Measurements from ENCODE around the gene RSRC1. TPM values are rescaled to one million over a fixed set of nuclear protein-coding genes. Genes with fewer than 3 reads are reported as not detected.

Gene RSRC1
- polyA plus RNA-seq, 1 donor (not counting 4 experiments of a cell fraction or from before 2014, with no cell fraction given): 11.1 TPM

GRCh38 chr3:158205324-158205723 lies 95.4 kb downstream of the RSRC1 start:
- H3K4me1 ChIP-seq (ENCODE audit: control insufficient read depth, extremely low read depth, insufficient read depth, low read length): no peaks in the 10 kb centered on the region
- no peak overlapping the region for H3K4me3 ChIP-seq (ENCODE audit: control insufficient read depth in 2 of 3, extremely low read depth in 1 of 3, insufficient read depth in 2 of 3, low read depth in 1 of 3, low read length in 3 of 3)
- H3K9ac ChIP-seq (ENCODE audit: control insufficient read depth, extremely low read depth, insufficient read depth, low read length): no peak overlapping the region
- no peaks in the 10 kb centered on the region for H3K9me1 ChIP-seq (ENCODE audit: control insufficient read depth, extremely low read depth, insufficient read depth, low read length)
- no peaks in the 10 kb centered on the region for H3K36me3 ChIP-seq (ENCODE audit: control insufficient read depth in 2 of 2, extremely low read depth in 1 of 2, insufficient read depth in 2 of 2, low read length in 2 of 2)
- TF ChIP-seq, protein P1, sequence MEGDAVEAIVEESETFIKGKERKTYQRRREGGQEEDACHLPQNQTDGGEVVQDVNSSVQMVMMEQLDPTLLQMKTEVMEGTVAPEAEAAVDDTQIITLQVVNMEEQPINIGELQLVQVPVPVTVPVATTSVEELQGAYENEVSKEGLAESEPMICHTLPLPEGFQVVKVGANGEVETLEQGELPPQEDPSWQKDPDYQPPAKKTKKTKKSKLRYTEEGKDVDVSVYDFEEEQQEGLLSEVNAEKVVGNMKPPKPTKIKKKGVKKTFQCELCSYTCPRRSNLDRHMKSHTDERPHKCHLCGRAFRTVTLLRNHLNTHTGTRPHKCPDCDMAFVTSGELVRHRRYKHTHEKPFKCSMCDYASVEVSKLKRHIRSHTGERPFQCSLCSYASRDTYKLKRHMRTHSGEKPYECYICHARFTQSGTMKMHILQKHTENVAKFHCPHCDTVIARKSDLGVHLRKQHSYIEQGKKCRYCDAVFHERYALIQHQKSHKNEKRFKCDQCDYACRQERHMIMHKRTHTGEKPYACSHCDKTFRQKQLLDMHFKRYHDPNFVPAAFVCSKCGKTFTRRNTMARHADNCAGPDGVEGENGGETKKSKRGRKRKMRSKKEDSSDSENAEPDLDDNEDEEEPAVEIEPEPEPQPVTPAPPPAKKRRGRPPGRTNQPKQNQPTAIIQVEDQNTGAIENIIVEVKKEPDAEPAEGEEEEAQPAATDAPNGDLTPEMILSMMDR (optimal IDR thresholded peaks at IDR 0.05 in 1 of 3, IDR thresholded peaks at IDR 0.05 in 1 of 3, conservative IDR thresholded peaks at IDR 0.05 in 1 of 3; ENCODE audit: extremely low read depth in 1 of 3, insufficient read depth in 2 of 3, low read length in 3 of 3): no peak
- TF ChIP-seq EZH2 (IDR thresholded peaks at IDR 0.05; ENCODE audit: low read length): no peak
- no peak overlapping the region for H2AFZ ChIP-seq (ENCODE audit: control insufficient read depth, low read length)
- H3K9me3 ChIP-seq (ENCODE audit: control insufficient read depth, low read depth, low read length): no peaks in the 10 kb centered on the region
- H3K4me2 ChIP-seq (ENCODE audit: control insufficient read depth, extremely low read depth, insufficient read depth, low read depth, low read length): no peak overlapping the region
- no peaks in the 10 kb centered on the region for H3K79me2 ChIP-seq (ENCODE audit: control insufficient read depth, insufficient read depth, low read length)
- no peaks in the 10 kb centered on the region for H3K27me3 ChIP-seq (ENCODE audit: control insufficient read depth, extremely low read depth, insufficient read depth, low read length)
- H4K20me1 ChIP-seq (ENCODE audit: control insufficient read depth, extremely low read depth, insufficient read depth, low read length): no peaks in the 10 kb centered on the region
- dilution Hi-C loops (cut with MboI; ENCODE audit: extremely low pct_ligation_motif_present, low sequenced_read_pairs): no loop called here
- H3K27ac ChIP-seq (ENCODE audit: control insufficient read depth, insufficient read depth, low read length): no peak overlapping the region
- no peak for FAIRE-seq
- DNase-seq (ENCODE audit: low read depth, low spot score): no peak

DNA sequence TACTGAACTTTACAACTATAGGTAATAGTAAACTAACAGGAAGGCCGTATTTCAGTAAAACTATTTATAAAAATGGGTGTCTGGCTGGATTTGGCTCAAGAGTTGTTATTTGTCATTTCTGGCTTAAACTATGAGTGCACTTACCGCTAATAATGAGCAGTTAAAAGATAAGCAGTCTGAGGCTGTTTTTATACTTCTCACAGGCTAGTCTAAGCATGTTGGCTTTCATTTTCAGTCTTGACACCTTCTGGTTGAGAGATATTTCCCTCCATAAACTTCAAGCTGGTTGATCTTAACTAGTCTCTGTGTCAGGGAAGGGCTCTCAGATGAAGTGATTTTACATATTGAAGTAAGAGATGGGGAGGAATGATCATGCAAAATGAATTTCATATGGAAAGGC lies 96.1 kb downstream of the RSRC1 start:
- no peaks in the 10 kb centered on the region for H3K27me3 ChIP-seq (ENCODE audit: control insufficient read depth, extremely low read depth, insufficient read depth, low read length)
- H2AFZ ChIP-seq (ENCODE audit: control insufficient read depth, low read length): no peak overlapping the region
- dilution Hi-C loops (cut with MboI; ENCODE audit: extremely low pct_ligation_motif_present, low sequenced_read_pairs): no loop called here
- H3K36me3 ChIP-seq (ENCODE audit: control insufficient read depth in 2 of 2, extremely low read depth in 1 of 2, insufficient read depth in 2 of 2, low read length in 2 of 2): no peaks in the 10 kb centered on the region
- H3K9me3 ChIP-seq (ENCODE audit: control insufficient read depth, low read depth, low read length): no peaks in the 10 kb centered on the region
- FAIRE-seq (no peak), DNase-seq (ENCODE audit: low read depth, low spot score) (no peak)
- no peaks in the 10 kb centered on the region for H4K20me1 ChIP-seq (ENCODE audit: control insufficient read depth, extremely low read depth, insufficient read depth, low read length)
- no peak overlapping the region for H3K9ac ChIP-seq (ENCODE audit: control insufficient read depth, extremely low read depth, insufficient read depth, low read length)
- H3K4me3 ChIP-seq (ENCODE audit: control insufficient read depth in 2 of 3, extremely low read depth in 1 of 3, insufficient read depth in 2 of 3, low read depth in 1 of 3, low read length in 3 of 3): no peak overlapping the region
- no peak overlapping the region for H3K27ac ChIP-seq (ENCODE audit: control insufficient read depth, insufficient read depth, low read length)
- H3K4me2 ChIP-seq (ENCODE audit: control insufficient read depth, extremely low read depth, insufficient read depth, low read depth, low read length): no peak overlapping the region
- H3K9me1 ChIP-seq (ENCODE audit: control insufficient read depth, extremely low read depth, insufficient read depth, low read length): no peaks in the 10 kb centered on the region
- H3K79me2 ChIP-seq (ENCODE audit: control insufficient read depth, insufficient read depth, low read length): no peaks in the 10 kb centered on the region
- no peaks in the 10 kb centered on the region for H3K4me1 ChIP-seq (ENCODE audit: control insufficient read depth, extremely low read depth, insufficient read depth, low read length)
- TF ChIP-seq, protein P1 (optimal IDR thresholded peaks at IDR 0.05 in 1 of 3, IDR thresholded peaks at IDR 0.05 in 1 of 3, conservative IDR thresholded peaks at IDR 0.05 in 1 of 3; ENCODE audit: extremely low read depth in 1 of 3, insufficient read depth in 2 of 3, low read length in 3 of 3): no peak
- TF ChIP-seq EZH2 (IDR thresholded peaks at IDR 0.05; ENCODE audit: low read length): no peak

Measured in keratinocyte (primary cell).